Myocyte (in vitro differentiated cells): ENCODE results near the gene PPP1R3F. TPM values are rescaled to one million over a fixed set of nuclear protein-coding genes. Genes with fewer than 3 reads are reported as not detected.

Experiments used
- DNase-seq: peaks from one replicate; pipeline ENCODE4 v3.0.0-alpha.2; 2012; ENCODE audit warnings: low read depth
- polyA plus RNA-seq: library from polyadenylated mRNA; unstranded; fragments of >200 nt; gene quantifications from one replicate; pipeline ENCODE4 v1.2.1, GENCODE V29; 2012; ENCODE audit warnings: missing spikeins
- total RNA-seq: library from RNA; depleted of rRNA; stranded (reverse); fragments of >200 nt; gene quantifications from 2 replicates; pipeline ENCODE4 v1.2.3, GENCODE V29; 2014

PPP1R3F gene
- total RNA-seq = 31.2 and 34.8 TPM in 2 replicates
- polyA plus RNA-seq = 15.0 TPM

GRCh38 chrX:49269767-49270248 is at the start of gene PPP1R3F:
TSS of gene PPP1R3F (plus strand) at chrX:49269793. CDS start at chrX:49269870, 77 bp downstream.
- no peak for DNase-seq

GRCh38 chrX:49220100-49220499 is 49.5 kb upstream of the PPP1R3F start:
- DNase-seq = no peak

GRCh38 chrX:49221868-49222267 is 47.7 kb upstream of the PPP1R3F start:
- no peak for DNase-seq

- no peak for DNase-seq
These were observed 43.7 kb upstream of the PPP1R3F start for GRCh38 chrX:49225858-49226257.

GRCh38 chrX:49226946-49227345 is 42.6 kb upstream of the PPP1R3F start:
- no peak for DNase-seq

- no peak for DNase-seq
These were observed 41.9 kb upstream of the PPP1R3F start for GRCh38 chrX:49227726-49228125.

- DNase-seq = no peak
These were observed 41.4 kb upstream of the PPP1R3F start for GRCh38 chrX:49228185-49228584.

- no peak for DNase-seq
These were observed 38.9 kb upstream of the PPP1R3F start for GRCh38 chrX:49230500-49231232.

GRCh38 chrX:49231333-49232000 is 38.1 kb upstream of the PPP1R3F start:
- no peak for DNase-seq

- DNase-seq = no peak
These were observed 37.1 kb upstream of the PPP1R3F start for GRCh38 chrX:49232525-49232924.

- no peak for DNase-seq
These were observed 36.4 kb upstream of the PPP1R3F start, which contains the start of gene CACNA1F for GRCh38 chrX:49233176-49233575. TSS of gene CACNA1F (minus strand) at chrX:49233340. CDS start at chrX:49233309, 31 bp downstream.

- DNase-seq = no peak
These were observed 35.6 kb upstream of the PPP1R3F start for GRCh38 chrX:49233887-49234555.

GRCh38 chrX:49237060-49237459 is 32.5 kb upstream of the PPP1R3F start:
- no peak for DNase-seq

GRCh38 chrX:49238735-49239134 is 30.9 kb upstream of the PPP1R3F start:
- no peak for DNase-seq

- DNase-seq = no peak
These were observed 27.0 kb upstream of the PPP1R3F start for GRCh38 chrX:49242545-49243066.

- DNase-seq = no peak
These were observed 26.4 kb upstream of the PPP1R3F start for GRCh38 chrX:49243166-49243565.

GRCh38 chrX:49244207-49244606 is 25.4 kb upstream of the PPP1R3F start:
- DNase-seq = no peak

- DNase-seq = no peak
These were observed 23.1 kb upstream of the PPP1R3F start for GRCh38 chrX:49246541-49246940.

- DNase-seq = no peak
These were observed 22.2 kb upstream of the PPP1R3F start for GRCh38 chrX:49247346-49247745.

- no peak for DNase-seq
These were observed 21.4 kb upstream of the PPP1R3F start for GRCh38 chrX:49247916-49248811.

GRCh38 chrX:49249071-49249470 is 20.5 kb upstream of the PPP1R3F start:
- no peak for DNase-seq
